ENCODE results near the gene CDC5L.

- TF ChIP-seq POLR2A (IDR thresholded peaks at IDR 0.05) (no peak), CTCF (IDR thresholded peaks at IDR 0.05) (no peak)
These were observed 65.6 kb downstream of the CDC5L start for GRCh38 chr6:44453146-44453545.
